CD4-positive, CD25-positive, alpha-beta regulatory T cell (primary cell): ENCODE measurements around the gene OR10A3. TPM values are rescaled to one million over a fixed set of nuclear protein-coding genes. Genes with fewer than 3 reads are reported as not detected.

Experiments used
- ATAC-seq, 2 donors: fragments of 150-1000 bp; cut with Tn5 transposase; one replicate each; pipeline ENCODE4 v1.10.0; 2021; ENCODE audit warnings: low read depth in 2 of 2, moderate number of reproducible peaks in 2 of 2, moderate library complexity in 1 of 2
- DNase-seq, 3 donors: peaks; one replicate each; pipeline versions ENCODE4 v3.0.0 to v3.0.0-alpha.2; 2012 to 2022; ENCODE audit warnings: mixed read lengths in 1 of 3
- H3K27ac ChIP-seq: one replicate; pipeline ENCODE4 v1.7.0; 2013; ENCODE audit warnings: mild to moderate bottlenecking, low read length; ENCODE audit not compliant: insufficient read depth, poor library complexity, severe bottlenecking
- H3K27me3 ChIP-seq: one replicate; pipeline ENCODE4 v1.7.0; 2013; ENCODE audit warnings: low read length; ENCODE audit not compliant: control insufficient read depth, insufficient read depth
- H3K36me3 ChIP-seq: one replicate; pipeline ENCODE4 v1.7.0; 2013; ENCODE audit warnings: mild to moderate bottlenecking, low read length, moderate library complexity; ENCODE audit not compliant: control insufficient read depth, insufficient read depth
- H3K4me1 ChIP-seq: 2 replicates; pipeline ENCODE4 v1.7.0; 2013; ENCODE audit warnings: mild to moderate bottlenecking, low read length; ENCODE audit not compliant: insufficient read depth, control insufficient read depth, poor library complexity, severe bottlenecking
- H3K4me3 ChIP-seq: one replicate; pipeline ENCODE4 v1.7.0; 2013; ENCODE audit warnings: low read depth, mild to moderate bottlenecking, low read length, moderate library complexity
- H3K9me3 ChIP-seq, 2 experiments: 1 replicate in 1 of 2; 2 replicates in 1 of 2; pipeline ENCODE4 v1.7.0; 2013; ENCODE audit warnings: low read length in 2 of 2, mild to moderate bottlenecking in 1 of 2, moderate library complexity in 1 of 2; ENCODE audit not compliant: control insufficient read depth in 2 of 2
- H3K27ac Mint-ChIP-seq, 3 donors: one replicate each; pipeline ENCODE4 v1.8.0; 2020 to 2022; ENCODE audit warnings: mild to moderate bottlenecking in 3 of 3, mixed read lengths in 3 of 3, moderate library complexity in 2 of 3
- H3K27me3 Mint-ChIP-seq: one replicate; pipeline ENCODE4 v1.8.0; 2022; ENCODE audit warnings: mild to moderate bottlenecking, mixed read lengths
- H3K36me3 Mint-ChIP-seq: one replicate; pipeline ENCODE4 v1.8.0; 2020; ENCODE audit warnings: mixed read lengths
- H3K4me1 Mint-ChIP-seq, 4 donors: one replicate each; pipeline ENCODE4 v1.8.0; 2020 to 2022; ENCODE audit warnings: mixed read lengths in 4 of 4, mild to moderate bottlenecking in 1 of 4
- H3K4me3 Mint-ChIP-seq, 4 donors: one replicate each; pipeline ENCODE4 v1.8.0; 2020 to 2022; ENCODE audit warnings: mild to moderate bottlenecking in 4 of 4, mixed read lengths in 4 of 4, moderate library complexity in 3 of 4
- H3K9me3 Mint-ChIP-seq, 7 donors: one replicate each; pipeline ENCODE4 v1.8.0; 2020 to 2022; ENCODE audit warnings: mixed read lengths in 7 of 7, mild to moderate bottlenecking in 3 of 7, moderate library complexity in 2 of 7
- polyA plus RNA-seq, 4 donors: library from polyadenylated mRNA; unstranded; fragments of 300-500 nt; fragmentation: Illumina TruSeq; gene quantifications; one replicate each; pipeline ENCODE4 v1.2.3, GENCODE V29; 2021
- total RNA-seq: library from RNA; stranded (reverse); gene quantifications from one replicate; pipeline ENCODE4 v1.2.3, GENCODE V29; 2022

OR10A3 gene
- total and polyA plus RNA-seq, 5 donors from 2014 or later, result not detected

GRCh38 chr11:7977232-7977917 is 35.9 kb upstream of the OR10A3 start:
- Mint-ChIP-seq H3K4me1 (no peaks in the 10 kb centered on the region), H3K27me3 (no peaks in the 10 kb centered on the region), H3K27ac (no peak overlapping the region), H3K9me3 (no peaks in the 10 kb centered on the region), H3K36me3 (no peaks in the 10 kb centered on the region), H3K4me3 (no peak overlapping the region)
- H3K27me3 ChIP-seq, result peaks cover 6% of the 10 kb centered on the region
- H3K4me3 ChIP-seq, result no peak overlapping the region
- no peak overlapping the region for H3K27ac ChIP-seq
- H3K4me1 ChIP-seq, result no peaks in the 10 kb centered on the region
- DNase-seq (no peak), ATAC-seq (no peak)
- no peaks in the 10 kb centered on the region for H3K36me3 ChIP-seq
- no peaks in the 10 kb centered on the region for H3K9me3 ChIP-seq

- Mint-ChIP-seq H3K27ac (no peak overlapping the region), H3K36me3 (no peaks in the 10 kb centered on the region), H3K9me3 (peaks cover 0 to 3% (median 0%) of the 10 kb centered on the region in 7 donors), H3K4me3 (no peak overlapping the region), H3K4me1 (no peaks in the 10 kb centered on the region), H3K27me3 (peaks cover 4% of the 10 kb centered on the region)
- H3K9me3 ChIP-seq, result no peaks in the 10 kb centered on the region
- DNase-seq (no peak), ATAC-seq (no peak)
- H3K27ac ChIP-seq, result no peak overlapping the region
- no peaks in the 10 kb centered on the region for H3K4me1 ChIP-seq
- peaks cover 17% of the 10 kb centered on the region for H3K27me3 ChIP-seq
- no peaks in the 10 kb centered on the region for H3K36me3 ChIP-seq
- no peak overlapping the region for H3K4me3 ChIP-seq
Observed at GRCh38 chr11:7974668-7975067, 33.2 kb upstream of the OR10A3 start.

GRCh38 chr11:7973011-7973410 is 31.5 kb upstream of the OR10A3 start:
- no peaks in the 10 kb centered on the region for H3K9me3 ChIP-seq
- Mint-ChIP-seq H3K27me3 (peaks cover 4% of the 10 kb centered on the region), H3K4me3 (no peak overlapping the region), H3K27ac (no peak overlapping the region), H3K36me3 (no peaks in the 10 kb centered on the region), H3K9me3 (peaks cover 0 to 3% (median 0%) of the 10 kb centered on the region in 7 donors), H3K4me1 (no peaks in the 10 kb centered on the region)
- H3K4me1 ChIP-seq, result no peaks in the 10 kb centered on the region
- no peak overlapping the region for H3K27ac ChIP-seq
- no peak for ATAC-seq
- no peaks in the 10 kb centered on the region for H3K36me3 ChIP-seq
- no peak overlapping the region for H3K4me3 ChIP-seq
- no peak for DNase-seq
- peaks cover 17% of the 10 kb centered on the region for H3K27me3 ChIP-seq

GRCh38 chr11:7971846-7972245 is 30.3 kb upstream of the OR10A3 start:
- no peaks in the 10 kb centered on the region for H3K4me1 ChIP-seq
- ATAC-seq, result no peak
- Mint-ChIP-seq H3K36me3 (no peaks in the 10 kb centered on the region), H3K9me3 (peaks cover 0 to 3% (median 0%) of the 10 kb centered on the region in 7 donors), H3K27me3 (peaks cover 9% of the 10 kb centered on the region), H3K27ac (no peak overlapping the region), H3K4me1 (no peaks in the 10 kb centered on the region), H3K4me3 (no peak overlapping the region)
- no peak for DNase-seq
- H3K27me3 ChIP-seq, result peaks cover 17% of the 10 kb centered on the region
- H3K9me3 ChIP-seq, result no peaks in the 10 kb centered on the region
- H3K27ac ChIP-seq, result no peak overlapping the region
- no peaks in the 10 kb centered on the region for H3K36me3 ChIP-seq
- no peak overlapping the region for H3K4me3 ChIP-seq

- Histone ChIP-seq H3K9me3 (no peaks in the 10 kb centered on the region), H3K27me3 (peaks cover 17% of the 10 kb centered on the region), H3K36me3 (no peaks in the 10 kb centered on the region), H3K4me1 (no peaks in the 10 kb centered on the region), H3K27ac (no peak overlapping the region), H3K4me3 (no peak overlapping the region)
- H3K4me3 Mint-ChIP-seq, result no peak overlapping the region
- DNase-seq, result no peak
- H3K4me1 Mint-ChIP-seq, result no peaks in the 10 kb centered on the region
- ATAC-seq, result no peak
- H3K9me3 Mint-ChIP-seq, result peaks cover 0 to 3% (median 0%) of the 10 kb centered on the region in 7 donors
- H3K27me3 Mint-ChIP-seq, result peaks cover 15% of the 10 kb centered on the region
- no peaks in the 10 kb centered on the region for H3K36me3 Mint-ChIP-seq
- H3K27ac Mint-ChIP-seq, result no peak overlapping the region
Observed at GRCh38 chr11:7969756-7970646, 28.5 kb upstream of the OR10A3 start.

GRCh38 chr11:7968686-7969085 is 27.2 kb upstream of the OR10A3 start:
- Mint-ChIP-seq H3K4me3 (no peak overlapping the region), H3K36me3 (no peaks in the 10 kb centered on the region), H3K4me1 (no peaks in the 10 kb centered on the region), H3K27me3 (peaks cover 15% of the 10 kb centered on the region), H3K27ac (no peak overlapping the region), H3K9me3 (peaks cover 0 to 3% (median 0%) of the 10 kb centered on the region in 7 donors)
- Histone ChIP-seq H3K27ac (no peak overlapping the region), H3K27me3 (peaks cover 17% of the 10 kb centered on the region), H3K4me3 (no peak overlapping the region), H3K9me3 (no peaks in the 10 kb centered on the region), H3K36me3 (no peaks in the 10 kb centered on the region), H3K4me1 (no peaks in the 10 kb centered on the region)
- ATAC-seq (no peak), DNase-seq (no peak)

GRCh38 chr11:7967826-7968225 is 26.3 kb upstream of the OR10A3 start:
- peaks cover 15% of the 10 kb centered on the region for H3K27me3 Mint-ChIP-seq
- peaks cover 0 to 3% (median 0%) of the 10 kb centered on the region in 7 donors for H3K9me3 Mint-ChIP-seq
- no peak overlapping the region for H3K4me3 Mint-ChIP-seq

More at GRCh38 chr11:7967826-7968225, 26.3 kb upstream of the OR10A3 start:
- H3K36me3 ChIP-seq, result no peaks in the 10 kb centered on the region
- no peaks in the 10 kb centered on the region for H3K9me3 ChIP-seq
- no peak overlapping the region for H3K4me3 ChIP-seq
- H3K4me1 Mint-ChIP-seq, result no peaks in the 10 kb centered on the region
- H3K4me1 ChIP-seq, result no peaks in the 10 kb centered on the region
- no peak for DNase-seq
- H3K36me3 Mint-ChIP-seq, result no peaks in the 10 kb centered on the region
- ATAC-seq, result no peak
- H3K27ac ChIP-seq, result no peak overlapping the region
- H3K27ac Mint-ChIP-seq, result no peak overlapping the region
- H3K27me3 ChIP-seq, result peaks cover 13% of the 10 kb centered on the region
